ENCODE data around the gene FSTL3.

DNA sequence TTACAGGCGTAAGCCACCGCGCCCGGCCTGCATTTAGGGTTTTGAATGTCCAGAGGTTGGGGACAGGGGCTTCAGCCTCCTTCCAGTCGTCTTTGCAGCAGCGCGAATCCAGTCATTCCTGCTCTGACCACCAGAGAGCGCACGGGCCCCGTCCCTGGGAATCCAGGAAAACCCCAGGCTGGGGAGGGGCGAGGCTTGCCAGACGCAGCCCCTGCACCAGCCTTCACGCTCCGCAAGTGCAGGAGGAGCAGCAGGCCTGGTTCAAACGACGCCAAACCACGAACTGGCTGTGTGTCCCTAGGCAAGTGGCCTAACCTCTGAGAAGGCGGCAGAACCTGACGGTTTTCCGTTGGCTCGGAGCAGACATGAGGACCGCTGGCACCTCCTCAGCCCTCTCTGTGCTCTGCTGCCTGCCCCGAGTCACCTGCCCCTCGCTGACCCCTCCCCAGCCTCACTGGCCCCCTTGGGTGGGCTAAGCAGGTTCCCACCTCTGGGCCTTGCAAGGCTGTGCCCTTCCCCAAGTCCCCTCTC is 11.2 kb upstream of the FSTL3 start:
- TF ChIP-seq, protein P1, sequence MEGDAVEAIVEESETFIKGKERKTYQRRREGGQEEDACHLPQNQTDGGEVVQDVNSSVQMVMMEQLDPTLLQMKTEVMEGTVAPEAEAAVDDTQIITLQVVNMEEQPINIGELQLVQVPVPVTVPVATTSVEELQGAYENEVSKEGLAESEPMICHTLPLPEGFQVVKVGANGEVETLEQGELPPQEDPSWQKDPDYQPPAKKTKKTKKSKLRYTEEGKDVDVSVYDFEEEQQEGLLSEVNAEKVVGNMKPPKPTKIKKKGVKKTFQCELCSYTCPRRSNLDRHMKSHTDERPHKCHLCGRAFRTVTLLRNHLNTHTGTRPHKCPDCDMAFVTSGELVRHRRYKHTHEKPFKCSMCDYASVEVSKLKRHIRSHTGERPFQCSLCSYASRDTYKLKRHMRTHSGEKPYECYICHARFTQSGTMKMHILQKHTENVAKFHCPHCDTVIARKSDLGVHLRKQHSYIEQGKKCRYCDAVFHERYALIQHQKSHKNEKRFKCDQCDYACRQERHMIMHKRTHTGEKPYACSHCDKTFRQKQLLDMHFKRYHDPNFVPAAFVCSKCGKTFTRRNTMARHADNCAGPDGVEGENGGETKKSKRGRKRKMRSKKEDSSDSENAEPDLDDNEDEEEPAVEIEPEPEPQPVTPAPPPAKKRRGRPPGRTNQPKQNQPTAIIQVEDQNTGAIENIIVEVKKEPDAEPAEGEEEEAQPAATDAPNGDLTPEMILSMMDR (IDR thresholded peaks at IDR 0.05; ENCODE audit: borderline replicate concordance, extremely low read depth, low read length, poor library complexity, severe bottlenecking), result peak; percentile 91
- no peak for TF ChIP-seq EZH2 (IDR thresholded peaks at IDR 0.05; ENCODE audit: borderline replicate concordance, low read depth, low read length, severe bottlenecking)

Measured in DND-41 (cell line).